Lung (tissue), 12 donors: ENCODE data around the gene LITAF. TPM values are rescaled to one million over a fixed set of nuclear protein-coding genes. Genes with fewer than 3 reads are reported as not detected.
"Not testable (repeated sequence)": the region's sequence is repeated elsewhere in the genome, so short reads cannot be mapped to it uniquely, and the experiment has no call there.

Experiments used
- ATAC-seq: fragments of 200-7000 bp; cut with Tn5 transposase; one replicate; pipeline ENCODE4 v1.9.1; 2020; ENCODE audit warnings: moderate number of reproducible peaks; ENCODE audit not compliant: insufficient read depth, low FRiP score
- DNase-seq, 3 donors: peaks; one replicate each; pipeline ENCODE4 v3.0.0-alpha.2; 2013 to 2017
- H3K27ac ChIP-seq, 2 donors: one replicate each; pipeline ENCODE4 v1.5.1; 2013; ENCODE audit warnings: mild to moderate bottlenecking in 2 of 2, moderate library complexity in 2 of 2, control low read depth in 1 of 2, inconsistent platforms in 1 of 2, low read depth in 1 of 2, low read length in 1 of 2
- H3K27me3 ChIP-seq, 3 donors: one replicate each; pipeline ENCODE4 v1.5.1; 2013; ENCODE audit warnings: low read length in 2 of 3; ENCODE audit not compliant: control insufficient read depth in 3 of 3, insufficient read depth in 3 of 3
- H3K36me3 ChIP-seq, 4 donors: one replicate each; pipeline ENCODE4 v1.5.1; 2013; ENCODE audit warnings: low read length in 4 of 4, mild to moderate bottlenecking in 1 of 4, moderate library complexity in 1 of 4; ENCODE audit not compliant: control insufficient read depth in 4 of 4, insufficient read depth in 4 of 4
- H3K4me1 ChIP-seq, 5 donors: one replicate each; pipeline ENCODE4 v1.5.1; 2013; ENCODE audit warnings: low read length in 5 of 5, mild to moderate bottlenecking in 2 of 5, moderate library complexity in 1 of 5; ENCODE audit not compliant: control insufficient read depth in 5 of 5, insufficient read depth in 5 of 5
- H3K4me3 ChIP-seq: one replicate; pipeline ENCODE4 v1.5.1; 2013; ENCODE audit warnings: mild to moderate bottlenecking, control low read depth, moderate library complexity
- H3K9ac ChIP-seq, 2 donors: one replicate each; pipeline ENCODE4 v1.5.1; 2013; ENCODE audit warnings: low read length in 2 of 2, control low read depth in 1 of 2; ENCODE audit not compliant: insufficient read depth in 1 of 2
- H3K9me3 ChIP-seq, 4 donors: one replicate each; pipeline ENCODE4 v1.5.1; 2013; ENCODE audit warnings: low read length in 3 of 4, mild to moderate bottlenecking in 1 of 4, moderate library complexity in 1 of 4; ENCODE audit not compliant: control insufficient read depth in 4 of 4, insufficient read depth in 3 of 4
- WGBS, 2 donors: extraction: QIAGEN DNeasy Blood & Tissue Kit; methylation state at CpG; one replicate each; pipeline ENCODE4 v1.1.7; 2013; 5-methylcytosine and 5-hydroxymethylcytosine counted together
- polyA plus RNA-seq, 2 donors: library from polyadenylated mRNA; stranded (reverse); fragments of 200-250 nt; gene quantifications; one replicate each; pipeline ENCODE4 v1.2.1, GENCODE V29; 2013
- total RNA-seq, 2 donors: library from RNA; depleted of rRNA in 1 of 2; stranded (reverse); fragments of >200 nt in 1 of 2; gene quantifications; one replicate each; pipeline ENCODE4 v1.2.1, GENCODE V29; 2014 to 2021
- TF ChIP-seq, protein P1 (sequence below): IDR thresholded peaks from 2 replicates; pipeline ENCODE4 v1.5.1; 2012; ENCODE audit warnings: mild to moderate bottlenecking; ENCODE audit errors: control extremely low read depth, extremely low read depth
- donor health status: control.
- donor health status: control.
- donor health status: Bipolar disorder and iron deficiency.
- donor health status: healthy.
- donor health status: DM: yes; HTN: yes; CAD: no.

The LITAF gene
- total and polyA plus RNA-seq, 4 donors, result 66.4 to 406 (median 146) TPM

DNA sequence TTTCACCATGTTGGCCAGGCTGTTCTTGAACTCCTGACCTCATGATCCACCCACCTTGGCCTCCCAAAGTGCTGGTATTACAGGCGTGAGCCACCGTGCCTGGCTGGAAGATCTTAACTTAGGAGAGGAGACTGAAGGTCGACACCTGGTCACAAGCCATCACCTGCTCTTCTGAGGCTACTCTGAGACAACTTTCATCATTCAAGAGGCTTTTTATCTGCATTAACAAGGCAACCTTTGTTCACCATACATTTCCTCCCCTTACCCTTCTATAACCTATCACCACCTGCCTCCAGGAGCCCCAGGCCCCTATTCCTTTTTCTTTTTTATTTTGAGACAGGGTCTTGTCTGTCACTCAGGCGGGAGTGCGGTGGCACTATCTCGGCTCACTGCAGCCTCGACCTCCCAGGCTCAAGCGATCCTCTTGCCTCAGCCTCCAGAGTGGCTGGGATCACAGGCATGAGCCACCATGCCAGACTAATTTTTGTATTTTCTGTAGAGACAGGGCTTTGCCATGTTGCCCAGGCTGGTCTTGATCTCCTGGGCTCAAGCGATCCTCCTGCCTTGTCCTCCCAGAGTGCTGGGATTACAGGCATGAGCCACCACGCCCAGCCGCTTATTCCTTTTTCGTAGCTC, 6.2 kb downstream of the LITAF start:
- Histone ChIP-seq H3K27ac (peak overlapping the region in 1 of 2 donors; percentile 33), H3K9ac (no peak overlapping the region), H3K36me3 (peaks cover 0 to 4% (median 0%) of the 10 kb centered on the region in 4 donors), H3K4me1 (peaks cover 5 to 28% (median 8%) of the 10 kb centered on the region in 5 donors), H3K4me3 (no peak overlapping the region), H3K27me3 (no peaks in the 10 kb centered on the region), H3K9me3 (peaks cover 0 to 3% (median 0%) of the 10 kb centered on the region in 4 donors)
- WGBS, 2 donors, result 91 to 92% methylated on average over 12 of the region's 12 CpGs
- TF ChIP-seq, protein P1, sequence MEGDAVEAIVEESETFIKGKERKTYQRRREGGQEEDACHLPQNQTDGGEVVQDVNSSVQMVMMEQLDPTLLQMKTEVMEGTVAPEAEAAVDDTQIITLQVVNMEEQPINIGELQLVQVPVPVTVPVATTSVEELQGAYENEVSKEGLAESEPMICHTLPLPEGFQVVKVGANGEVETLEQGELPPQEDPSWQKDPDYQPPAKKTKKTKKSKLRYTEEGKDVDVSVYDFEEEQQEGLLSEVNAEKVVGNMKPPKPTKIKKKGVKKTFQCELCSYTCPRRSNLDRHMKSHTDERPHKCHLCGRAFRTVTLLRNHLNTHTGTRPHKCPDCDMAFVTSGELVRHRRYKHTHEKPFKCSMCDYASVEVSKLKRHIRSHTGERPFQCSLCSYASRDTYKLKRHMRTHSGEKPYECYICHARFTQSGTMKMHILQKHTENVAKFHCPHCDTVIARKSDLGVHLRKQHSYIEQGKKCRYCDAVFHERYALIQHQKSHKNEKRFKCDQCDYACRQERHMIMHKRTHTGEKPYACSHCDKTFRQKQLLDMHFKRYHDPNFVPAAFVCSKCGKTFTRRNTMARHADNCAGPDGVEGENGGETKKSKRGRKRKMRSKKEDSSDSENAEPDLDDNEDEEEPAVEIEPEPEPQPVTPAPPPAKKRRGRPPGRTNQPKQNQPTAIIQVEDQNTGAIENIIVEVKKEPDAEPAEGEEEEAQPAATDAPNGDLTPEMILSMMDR, result no peak
- DNase-seq (no peak), ATAC-seq (no peak)

- not testable (repeated sequence) for H3K27me3 ChIP-seq, H3K9ac ChIP-seq, H3K36me3 ChIP-seq, ATAC-seq, H3K27ac ChIP-seq, H3K9me3 ChIP-seq, H3K4me3 ChIP-seq, DNase-seq
- H3K4me1 ChIP-seq, result peaks cover 0 to 14% (median 7%) of the 10 kb centered on the region in 5 donors
- 84 to 91% methylated on average over 7 to 8 of the region's 8 CpGs for WGBS, 2 donors
Measured at GRCh38 chr16:11577290-11577660, 9.4 kb downstream of the LITAF start.

GRCh38 chr16:11576427-11577289, 10.1 kb downstream of the LITAF start:
- Histone ChIP-seq H3K4me1 (peaks cover 0 to 11% (median 7%) of the 10 kb centered on the region in 5 donors), H3K27ac (no peak overlapping the region), H3K9ac (no peak overlapping the region), H3K27me3 (no peaks in the 10 kb centered on the region), H3K4me3 (no peak overlapping the region), H3K36me3 (peaks cover 0 to 4% (median under 1%) of the 10 kb centered on the region in 4 donors), H3K9me3 (no peaks in the 10 kb centered on the region)
- peak in 1 of 3 donors; percentile 35 for DNase-seq
- peak; percentile 39 for ATAC-seq
- WGBS, 2 donors, result 50 to 56% methylated on average over 9 of the region's 9 CpGs
- TF ChIP-seq, protein P1, result no peak

GRCh38 chr16:11575223-11575589, 11.5 kb downstream of the LITAF start:
- no peak overlapping the region for H3K4me3 ChIP-seq
- no peak for DNase-seq
- no peak for ATAC-seq
- no peaks in the 10 kb centered on the region for H3K9me3 ChIP-seq
- TF ChIP-seq, protein P1, result no peak
- H3K4me1 ChIP-seq, result peaks cover 0 to 13% (median 6%) of the 10 kb centered on the region in 5 donors
- no peaks in the 10 kb centered on the region for H3K27me3 ChIP-seq
- no peak overlapping the region for H3K27ac ChIP-seq
- H3K36me3 ChIP-seq, result peaks cover 0 to 4% (median 2%) of the 10 kb centered on the region in 4 donors
- H3K9ac ChIP-seq, result no peak overlapping the region
- WGBS, 2 donors, result 88 to 90% methylated on average over 7 of the region's 7 CpGs
